GM21423 (cell line): ENCODE data around the gene CRYBB1.

ENCODE experiments used
- ATAC-seq: cut with Tn5 transposase; IDR thresholded peaks from one replicate; pipeline ENCODE4 v1.9.1; 2021; ENCODE audit warnings: mild to moderate bottlenecking, moderate library complexity; ENCODE audit not compliant: unreplicated experiment

CRYBB1 gene

GRCh38 chr22:26559961-26560575 is 57.8 kb downstream of the CRYBB1 start:
- no peak for ATAC-seq

DNA sequence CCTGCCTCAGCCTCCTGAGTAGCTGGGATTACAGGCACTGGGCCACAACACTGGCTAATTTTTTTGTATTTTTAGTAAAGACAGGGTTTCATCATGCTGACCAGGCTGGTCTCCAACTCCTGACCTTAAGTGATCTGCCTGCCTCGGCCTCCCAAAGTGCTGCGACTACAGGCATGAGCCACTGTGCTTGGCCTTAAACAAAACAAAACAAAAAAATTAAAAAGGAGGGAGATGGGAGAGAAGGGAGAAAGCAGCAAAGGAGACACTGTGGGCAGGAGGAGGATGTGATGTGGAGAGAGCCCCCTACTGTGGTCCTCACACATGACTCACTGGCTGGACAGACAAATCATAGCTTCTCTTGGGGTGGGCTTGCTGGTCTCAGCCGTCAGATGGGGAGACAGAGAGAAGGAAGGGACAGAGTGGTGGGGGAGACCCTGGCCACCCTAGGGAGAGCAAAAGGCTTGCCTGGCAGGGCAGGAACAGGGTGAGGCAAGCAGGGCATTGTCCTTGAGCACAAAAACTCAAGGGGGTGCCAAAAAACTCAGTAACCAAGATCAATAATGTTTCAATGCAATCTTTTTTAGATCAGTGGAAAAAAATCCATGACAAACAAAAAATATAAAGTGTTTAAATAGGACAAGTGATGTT is 59.5 kb downstream of the CRYBB1 start:
- ATAC-seq = no peak

DNA sequence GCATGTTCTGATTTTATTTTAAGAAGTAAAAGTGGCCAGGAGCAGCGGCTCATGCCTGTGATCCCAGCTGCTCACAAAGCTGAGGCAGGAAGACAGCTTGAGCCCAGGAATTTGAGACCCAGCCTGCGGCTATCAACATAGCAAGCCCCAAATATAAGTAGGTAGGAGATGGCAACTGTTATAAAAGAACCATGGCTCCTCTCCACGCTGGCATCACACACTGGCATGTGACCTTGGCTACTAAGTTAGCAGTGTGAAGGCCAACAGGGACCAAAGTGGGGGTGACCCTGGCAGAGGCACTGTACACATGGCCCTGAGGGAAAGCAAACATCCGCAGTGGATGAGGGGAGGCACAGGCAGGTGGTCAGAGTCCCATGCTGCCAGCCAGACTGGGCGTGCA is 60.9 kb downstream of the CRYBB1 start:
- ATAC-seq = no peak

DNA sequence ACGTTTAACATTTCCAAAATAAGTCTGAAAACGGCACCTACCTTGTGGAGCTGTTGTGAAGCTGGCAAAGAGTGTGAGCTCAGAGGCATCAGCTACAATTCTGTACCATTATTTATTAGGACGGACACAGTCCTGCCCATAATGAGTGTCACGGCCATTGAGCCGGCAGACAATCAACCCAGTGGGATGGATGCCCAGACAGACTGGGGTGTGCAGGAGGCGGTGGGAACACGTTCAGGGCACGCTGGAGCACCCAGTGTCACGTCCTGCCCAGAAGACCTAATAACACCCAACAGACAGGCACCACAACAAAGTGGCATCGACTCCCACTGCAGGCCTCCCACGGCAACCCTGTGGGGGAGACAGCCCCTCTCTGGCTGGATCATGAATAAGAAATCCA is 62.3 kb downstream of the CRYBB1 start:
- ATAC-seq = no peak

DNA sequence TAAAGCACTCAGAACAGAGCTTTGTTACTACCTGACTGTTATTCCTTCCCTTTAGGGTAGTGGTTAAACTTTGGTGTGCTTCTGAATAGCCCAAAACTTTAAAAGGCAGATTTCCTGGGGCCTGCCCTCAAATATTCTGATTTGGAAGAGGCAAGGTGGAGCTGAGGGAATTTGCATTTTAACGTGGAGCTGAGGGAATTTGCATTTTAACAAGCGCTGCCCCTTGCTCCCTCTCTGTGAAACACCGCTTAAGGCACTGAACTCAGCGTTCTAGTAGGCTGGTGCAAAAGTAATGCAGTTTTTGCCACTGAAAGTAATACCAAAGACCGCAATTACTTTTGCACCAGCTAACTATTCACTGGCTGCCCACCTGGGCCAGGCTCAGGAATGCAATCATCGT is 62.9 kb downstream of the CRYBB1 start:
- ATAC-seq = no peak

- no peak for ATAC-seq
Observed at GRCh38 chr22:26553056-26553752, 64.6 kb downstream of the CRYBB1 start.

GRCh38 chr22:26552466-26552865 is 65.4 kb downstream of the CRYBB1 start:
- ATAC-seq = no peak

GRCh38 chr22:26551568-26551967 is 66.3 kb downstream of the CRYBB1 start:
- no peak for ATAC-seq

DNA sequence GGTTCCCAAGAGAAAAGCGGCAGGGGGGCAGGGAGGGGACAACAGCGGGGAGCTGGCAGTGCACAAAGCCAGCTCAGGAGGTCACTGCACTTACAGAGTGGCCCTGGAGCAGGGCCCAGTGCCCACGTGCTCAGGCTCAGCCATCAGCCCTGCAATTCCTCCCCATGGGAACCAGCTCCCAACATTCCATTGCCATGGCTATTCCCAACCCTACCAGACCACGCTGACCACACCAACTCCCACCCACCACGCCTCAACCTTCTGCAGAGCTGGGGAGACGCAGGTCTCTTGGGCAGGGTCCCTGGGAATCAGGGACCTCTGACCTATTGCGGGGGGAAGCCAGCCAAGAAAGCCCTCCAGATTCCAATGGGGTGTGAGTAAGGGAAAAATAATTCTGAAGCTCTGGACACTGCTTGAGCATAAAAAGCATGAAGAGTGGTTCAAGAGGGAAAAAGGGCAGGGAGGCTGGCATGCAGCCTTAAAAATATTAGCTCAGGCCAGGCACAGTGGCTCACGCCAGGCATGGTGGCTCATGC is 67.3 kb downstream of the CRYBB1 start:
- ATAC-seq = no peak

DNA sequence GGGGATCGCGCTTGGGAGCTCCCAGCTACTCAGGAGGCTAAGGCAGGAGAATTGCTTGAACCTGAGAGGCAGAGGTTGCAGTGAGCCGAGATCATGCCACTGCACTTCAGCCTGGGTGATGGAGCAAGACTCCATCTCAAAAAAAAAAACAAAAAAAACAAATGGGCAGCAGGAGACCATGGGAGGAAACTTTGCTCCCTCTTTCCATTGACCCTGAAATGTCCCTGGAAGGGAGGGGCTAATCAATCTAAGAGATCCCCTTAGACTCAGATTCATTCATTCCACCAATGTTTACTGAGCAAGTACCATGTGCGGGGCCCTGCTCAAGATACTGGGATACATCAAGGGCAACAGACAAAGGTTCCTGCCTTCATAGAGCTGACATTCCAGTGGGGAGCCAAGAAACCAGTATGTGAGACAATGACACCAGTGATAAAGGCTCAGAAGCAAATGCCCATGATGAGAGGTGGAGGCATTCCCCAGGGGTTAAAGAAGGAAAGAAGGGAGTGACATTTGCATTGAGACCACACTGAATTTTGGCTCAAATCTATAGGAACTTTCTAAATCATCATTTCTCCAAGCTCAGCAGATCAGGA is 67.8 kb downstream of the CRYBB1 start:
- ATAC-seq = no peak
